ENCODE data around the gene SLIT3.

- TF ChIP-seq ARNTL (CRISPR knock-in tag; IDR thresholded peaks at IDR 0.05; ENCODE audit: borderline replicate concordance, low read depth) (no peak), ZFP3 (CRISPR knock-in tag; IDR thresholded peaks at IDR 0.05) (no peak), PATZ1 (CRISPR knock-in tag; IDR thresholded peaks at IDR 0.05; ENCODE audit: borderline replicate concordance) (no peak), CSRNP3 (CRISPR knock-in tag; IDR thresholded peaks at IDR 0.05) (no peak), ZC3H10 (CRISPR knock-in tag; IDR thresholded peaks at IDR 0.05) (no peak), ZNF8 (CRISPR knock-in tag; IDR thresholded peaks at IDR 0.05) (no peak), ESRRG (CRISPR knock-in tag; IDR thresholded peaks at IDR 0.05) (no peak)
These were observed 251.2 kb downstream of the SLIT3 start for GRCh38 chr5:169049712-169050111.

Measured in SK-N-SH treated with all-trans-retinoic acid at 6 μM for 48 hours (cell line).